HG03108 (cell line): Measurements from ENCODE around the gene FRYL.
A peak's percentile ranks its signal among the peaks of the same experiment; 100 is the strongest.
"Not testable (repeated sequence)": the region's sequence is repeated elsewhere in the genome, so short reads cannot be mapped to it uniquely, and the experiment has no call there.

Source experiments
- ATAC-seq: cut with Tn5 transposase; IDR thresholded peaks from one replicate; pipeline ENCODE4 v1.9.1; 2021; ENCODE audit warnings: moderate library complexity; ENCODE audit not compliant: unreplicated experiment

The FRYL gene

GRCh38 chr4:48748949-48749596 is 31.0 kb downstream of the FRYL start:
- ATAC-seq = no peak

- no peak for ATAC-seq
Measured at GRCh38 chr4:48746608-48747362, 33.3 kb downstream of the FRYL start.

GRCh38 chr4:48745223-48745622 is 34.9 kb downstream of the FRYL start:
- ATAC-seq = not testable (repeated sequence)

GRCh38 chr4:48742412-48742811 is 37.7 kb downstream of the FRYL start:
- ATAC-seq = no peak

GRCh38 chr4:48739560-48740019 is 40.5 kb downstream of the FRYL start:
- ATAC-seq = peak; percentile 65

- no peak for ATAC-seq
Measured at GRCh38 chr4:48738856-48739255, 41.2 kb downstream of the FRYL start.

- not testable (repeated sequence) for ATAC-seq
Measured at GRCh38 chr4:48728906-48729496, 51.1 kb downstream of the FRYL start.

GRCh38 chr4:48727666-48728459 is 52.2 kb downstream of the FRYL start:
- ATAC-seq = no peak

GRCh38 chr4:48725414-48725813 is 54.7 kb downstream of the FRYL start:
- ATAC-seq = no peak

GRCh38 chr4:48722509-48723446 is 57.3 kb downstream of the FRYL start:
- no peak for ATAC-seq

GRCh38 chr4:48720459-48720858 is 59.6 kb downstream of the FRYL start:
- no peak for ATAC-seq

GRCh38 chr4:48718818-48719465 is 61.1 kb downstream of the FRYL start:
- ATAC-seq = no peak

- ATAC-seq = not testable (repeated sequence)
Measured at GRCh38 chr4:48716285-48716684, 63.8 kb downstream of the FRYL start.

- ATAC-seq = no peak
Measured at GRCh38 chr4:48710446-48711209, 69.5 kb downstream of the FRYL start.

- no peak for ATAC-seq
Measured at GRCh38 chr4:48709901-48710300, 70.2 kb downstream of the FRYL start.

- ATAC-seq = no peak
Measured at GRCh38 chr4:48708610-48709009, 71.5 kb downstream of the FRYL start.

- ATAC-seq = no peak
Measured at GRCh38 chr4:48706736-48707135, 73.3 kb downstream of the FRYL start.

- ATAC-seq = no peak
Measured at GRCh38 chr4:48705609-48706008, 74.5 kb downstream of the FRYL start.
